ENCODE results near the gene ASPN.

ASPN gene

DNA sequence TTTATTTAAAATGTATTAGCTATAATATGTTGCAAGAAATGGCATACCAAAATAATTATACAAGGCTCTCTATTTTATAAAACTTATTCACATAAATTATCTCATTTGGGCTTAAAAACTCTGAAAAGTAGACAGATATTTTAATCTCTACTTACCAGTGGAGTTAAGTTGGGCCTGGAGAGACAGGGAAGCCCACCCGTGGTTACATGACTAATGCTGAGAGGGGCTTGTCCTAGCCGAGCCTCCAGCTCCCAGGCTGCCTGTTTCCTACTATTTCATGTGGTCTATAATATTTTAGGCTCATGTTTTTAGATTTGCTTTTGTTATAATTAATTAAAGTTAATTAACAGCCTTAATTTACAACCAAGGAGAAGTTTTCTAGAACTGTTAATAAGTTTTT lies 20.9 kb upstream of the ASPN start:
- DNase-seq, result no peak

DNA sequence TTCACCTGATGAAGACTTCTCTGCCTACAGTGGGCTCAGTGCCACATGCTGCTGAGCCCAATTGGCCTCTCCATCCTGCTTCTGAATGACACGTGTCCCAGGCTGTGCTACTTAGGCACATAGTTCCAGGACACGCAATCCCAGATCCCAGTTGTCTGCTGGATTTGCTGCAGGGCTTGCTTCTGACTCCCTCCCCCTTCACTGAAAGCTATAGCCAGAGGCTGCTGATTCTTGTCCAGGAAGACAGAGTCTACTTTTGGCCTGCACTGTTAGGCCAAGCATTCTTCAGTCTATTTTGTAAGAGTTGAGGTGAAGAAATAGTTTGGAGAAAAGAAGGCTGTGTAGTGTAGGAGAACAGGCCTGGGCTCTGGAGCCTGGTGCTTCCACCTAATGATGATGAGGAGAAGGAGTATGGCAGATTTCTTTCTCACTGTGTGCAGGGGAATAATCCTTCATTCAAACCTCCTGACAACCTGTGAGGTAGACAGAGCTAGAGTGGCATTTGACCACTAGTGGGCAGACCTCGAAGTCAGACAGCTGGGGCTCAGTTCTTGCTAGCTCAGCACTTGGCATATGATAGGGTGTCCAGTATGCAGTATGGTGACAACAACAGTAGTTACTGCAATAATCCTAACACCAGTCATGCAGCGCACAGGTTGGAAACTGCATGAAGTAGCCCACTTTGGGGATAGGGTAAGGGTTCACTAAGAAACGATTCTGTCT lies 19.5 kb upstream of the ASPN start:
- no peak for DNase-seq

DNA sequence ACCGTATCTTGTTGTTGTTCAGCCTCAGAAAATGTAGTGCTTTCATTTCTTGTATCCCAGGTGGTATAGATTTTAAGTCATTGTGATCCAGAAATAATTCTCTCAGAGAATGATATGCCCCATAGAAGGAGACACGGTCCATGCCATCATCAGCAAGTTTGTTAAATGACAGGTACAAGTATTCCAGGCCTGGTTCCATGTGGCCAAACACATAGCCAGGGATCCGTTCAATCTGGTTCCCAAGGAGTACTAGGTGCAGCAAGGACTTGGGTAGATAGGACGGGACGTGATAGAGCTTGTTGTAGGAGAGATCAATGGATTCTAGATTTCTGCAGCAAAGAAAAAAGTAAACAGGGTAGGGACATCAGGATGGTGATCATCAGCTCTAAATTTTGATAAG lies 18.4 kb upstream of the ASPN start:
- no peak for DNase-seq

DNA sequence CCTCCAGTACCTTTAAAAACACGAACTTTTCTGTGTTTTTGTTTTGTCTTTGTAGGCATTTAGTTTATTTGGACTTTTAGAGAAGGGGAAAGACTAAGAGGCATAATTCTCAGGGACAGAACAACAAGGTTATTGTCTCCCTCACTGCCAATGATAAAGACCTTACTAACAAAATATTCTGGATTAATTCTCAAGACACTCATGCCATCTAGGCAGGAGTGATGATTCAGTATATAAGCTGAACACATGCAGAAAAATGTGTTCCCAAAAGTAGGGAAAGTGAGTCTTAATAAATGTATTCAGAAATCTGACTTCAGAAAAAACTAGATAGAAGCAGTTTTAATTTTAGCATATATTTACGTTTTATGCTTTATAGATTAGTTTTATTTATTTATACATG lies 17.4 kb upstream of the ASPN start:
- no peak for DNase-seq

DNA sequence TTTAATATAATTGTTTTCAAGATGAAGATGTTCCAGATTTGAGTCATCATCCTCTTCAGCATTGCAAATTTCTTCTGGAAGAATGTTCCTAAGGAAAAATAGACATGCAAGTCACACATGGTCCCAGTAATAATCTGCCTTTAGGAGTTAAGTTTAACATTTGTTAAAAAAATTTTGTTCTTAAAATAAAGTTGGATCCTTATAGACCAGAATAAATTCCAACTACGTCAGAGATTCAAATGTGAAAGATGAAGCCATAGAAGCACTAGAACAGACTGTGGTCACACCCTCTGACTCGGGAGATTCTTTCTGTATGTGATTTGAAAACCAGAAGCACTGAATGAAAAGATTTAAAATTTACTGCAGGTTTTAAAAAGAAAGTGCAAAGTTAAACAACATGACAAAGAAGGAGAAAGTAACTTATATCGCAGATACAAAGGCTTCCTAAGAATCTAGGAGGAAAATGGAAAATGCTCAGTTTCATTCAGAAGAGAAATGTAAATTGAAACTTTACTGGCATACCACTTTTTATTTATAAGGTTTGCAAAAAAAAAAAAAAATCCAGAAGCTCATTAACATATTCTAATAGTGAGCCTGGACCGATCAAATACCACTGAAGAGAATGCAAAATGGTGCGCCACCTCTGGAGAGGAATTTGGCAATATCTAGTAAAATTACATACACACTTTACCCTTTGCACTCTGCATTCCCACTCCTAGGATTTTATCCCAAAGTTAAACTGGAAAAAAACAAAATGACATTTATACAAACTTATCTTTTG lies 14.3 kb upstream of the ASPN start:
- DNase-seq, result no peak

DNA sequence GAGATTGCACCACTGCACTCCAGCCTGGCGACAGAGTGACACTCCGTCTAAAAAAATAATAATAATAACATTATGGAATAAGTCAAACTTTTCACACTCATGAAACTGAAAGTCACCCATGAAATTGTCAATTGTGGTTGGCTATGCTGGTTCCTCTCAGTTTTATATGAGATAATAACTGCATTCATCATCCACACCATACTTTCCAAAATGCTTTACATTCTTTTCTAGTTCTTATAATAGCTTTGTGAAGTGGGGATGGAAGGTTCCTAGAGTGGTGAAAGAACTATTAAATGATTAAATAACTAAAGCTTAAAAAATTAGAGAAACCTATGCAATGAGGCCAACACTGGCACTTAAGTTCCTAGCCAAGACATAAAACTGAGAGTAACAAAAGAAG lies 12.6 kb upstream of the ASPN start:
- no peak for DNase-seq

DNA sequence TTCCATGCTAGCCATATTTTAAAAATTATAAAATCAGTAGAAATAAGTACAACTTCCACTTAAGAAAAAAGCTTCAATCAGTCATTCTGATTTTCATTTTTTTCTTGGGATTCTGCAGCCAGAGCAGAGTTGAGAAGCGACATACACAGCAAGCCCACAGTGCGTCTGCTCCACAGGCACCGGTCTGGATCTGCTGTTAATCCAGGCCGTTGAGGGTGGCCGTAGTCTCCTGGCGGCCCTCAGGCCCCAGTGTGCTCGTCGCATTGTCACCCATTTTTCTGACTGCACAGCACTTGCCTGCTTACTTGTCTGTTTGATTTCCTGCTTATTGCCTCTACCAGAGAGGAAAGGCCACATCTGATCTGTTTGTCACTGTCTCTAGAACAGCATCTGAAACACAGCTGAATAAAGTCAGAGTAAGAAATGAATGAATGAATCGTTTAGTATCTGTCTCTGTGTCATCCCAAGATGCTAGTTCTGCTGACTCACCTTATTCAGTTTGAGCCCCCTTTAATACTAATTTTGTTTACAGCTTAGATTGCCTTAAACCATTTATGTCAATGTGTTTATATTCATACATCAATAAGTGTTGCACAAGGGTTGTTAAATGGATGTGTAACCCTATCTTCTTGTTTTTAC lies 11.6 kb upstream of the ASPN start:
- DNase-seq, result no peak

DNA sequence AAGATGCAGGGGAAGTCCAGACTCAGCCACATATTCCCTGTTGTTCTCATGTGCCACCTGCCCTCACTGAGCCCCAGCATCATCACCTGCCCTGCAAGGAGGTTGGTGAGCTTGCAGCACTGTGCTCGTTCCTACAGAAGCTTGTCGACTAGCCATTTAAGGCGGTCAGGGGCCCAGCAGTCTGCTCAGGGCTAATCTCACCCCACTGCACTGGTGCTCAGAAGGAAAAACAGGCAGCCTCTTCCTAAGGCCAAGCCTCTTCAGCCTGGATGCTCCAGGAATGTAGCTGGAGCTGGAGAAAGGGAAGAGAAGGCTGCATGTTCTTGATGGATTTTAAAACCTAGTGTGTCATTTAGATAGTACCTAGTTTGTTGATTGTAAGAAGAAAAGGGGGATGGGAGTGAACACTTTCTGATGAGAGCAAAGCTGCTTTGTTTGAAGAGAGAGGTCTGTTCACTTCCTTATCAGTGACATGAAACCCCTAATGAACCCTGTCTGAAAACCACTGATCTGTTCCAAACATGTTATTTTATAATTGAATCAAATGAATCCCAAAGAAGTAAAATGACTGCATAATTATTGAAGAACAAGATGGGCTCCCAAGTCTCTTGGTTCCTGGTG lies 10.6 kb upstream of the ASPN start:
- DNase-seq, result no peak

DNA sequence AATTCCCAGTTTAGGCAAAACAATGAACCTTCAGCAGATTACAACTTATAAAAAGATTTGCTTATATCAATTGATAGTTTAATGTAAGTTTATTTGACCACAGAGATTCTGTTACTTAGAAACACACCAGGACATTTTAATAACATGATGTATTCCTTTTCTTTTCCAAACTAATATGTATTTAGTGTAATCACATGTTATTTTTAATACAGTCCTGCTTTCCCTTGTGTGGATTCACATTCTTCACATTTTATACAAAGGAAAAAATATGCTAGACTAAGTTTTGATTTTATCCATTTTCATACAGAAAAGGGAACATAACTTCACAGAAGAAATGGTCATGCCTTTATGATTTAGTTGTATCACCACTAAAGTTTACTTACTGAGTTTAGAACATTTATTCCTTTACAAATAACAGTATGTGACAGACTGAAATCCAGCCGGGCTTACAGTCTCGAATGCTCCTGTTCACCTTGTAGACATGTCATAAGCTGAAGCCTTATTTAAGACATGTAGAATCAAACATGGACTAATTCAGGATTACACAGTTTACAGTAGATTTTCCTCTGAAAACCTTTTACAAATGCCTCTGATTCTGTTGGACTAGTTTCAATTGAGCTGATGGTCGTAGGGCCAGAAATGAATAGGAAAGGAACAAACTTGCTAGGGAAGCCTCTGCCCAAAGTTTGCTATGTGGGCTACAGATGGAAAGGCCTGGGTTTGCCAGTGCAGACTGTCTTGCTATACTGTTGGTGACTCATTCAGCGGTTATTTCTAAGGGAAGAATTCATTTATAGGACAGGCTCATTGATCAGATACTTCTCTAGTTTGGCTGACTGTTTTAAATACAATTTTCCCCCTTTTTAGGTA lies 6.6 kb upstream of the ASPN start:
- no peak for DNase-seq

DNA sequence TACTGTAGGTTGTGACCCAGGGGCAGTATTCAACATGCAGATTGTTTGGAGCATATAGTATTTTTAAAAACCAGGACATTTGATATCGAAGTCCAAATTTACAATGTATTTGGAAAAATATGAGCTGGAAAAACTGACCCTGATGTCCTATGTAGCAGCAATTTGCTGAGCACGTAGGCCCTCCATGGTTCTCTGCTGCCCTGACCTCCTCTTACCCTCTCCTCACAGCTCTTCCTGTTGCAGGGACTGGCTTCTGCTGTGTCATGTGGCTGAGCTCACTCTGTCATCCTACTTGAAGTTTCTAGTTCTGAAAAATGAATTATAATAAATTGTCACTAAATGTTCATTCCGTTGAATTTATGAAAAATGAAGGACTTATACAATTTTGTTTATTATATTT lies 4.1 kb upstream of the ASPN start:
- no peak for DNase-seq

DNA sequence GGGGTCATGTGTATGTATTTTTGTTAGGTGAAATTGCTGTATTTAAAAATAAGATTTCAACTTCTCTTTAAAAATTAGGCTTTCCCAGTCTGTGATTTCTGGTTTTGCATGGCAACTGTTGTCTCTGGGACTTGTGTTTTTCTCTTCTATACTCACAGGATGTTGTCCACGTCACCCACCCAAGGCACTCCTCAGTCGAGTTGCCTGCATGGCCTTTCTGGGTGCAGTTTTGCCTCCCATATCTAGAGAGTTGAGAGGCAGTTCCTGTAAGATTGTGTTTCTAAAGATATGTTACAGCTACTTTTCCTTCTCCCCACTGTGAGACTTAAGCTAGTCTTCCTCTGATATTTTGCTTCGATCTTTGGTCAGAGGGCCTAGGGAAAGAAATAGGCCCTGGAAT lies 2.3 kb upstream of the ASPN start:
- DNase-seq, result no peak

DNA sequence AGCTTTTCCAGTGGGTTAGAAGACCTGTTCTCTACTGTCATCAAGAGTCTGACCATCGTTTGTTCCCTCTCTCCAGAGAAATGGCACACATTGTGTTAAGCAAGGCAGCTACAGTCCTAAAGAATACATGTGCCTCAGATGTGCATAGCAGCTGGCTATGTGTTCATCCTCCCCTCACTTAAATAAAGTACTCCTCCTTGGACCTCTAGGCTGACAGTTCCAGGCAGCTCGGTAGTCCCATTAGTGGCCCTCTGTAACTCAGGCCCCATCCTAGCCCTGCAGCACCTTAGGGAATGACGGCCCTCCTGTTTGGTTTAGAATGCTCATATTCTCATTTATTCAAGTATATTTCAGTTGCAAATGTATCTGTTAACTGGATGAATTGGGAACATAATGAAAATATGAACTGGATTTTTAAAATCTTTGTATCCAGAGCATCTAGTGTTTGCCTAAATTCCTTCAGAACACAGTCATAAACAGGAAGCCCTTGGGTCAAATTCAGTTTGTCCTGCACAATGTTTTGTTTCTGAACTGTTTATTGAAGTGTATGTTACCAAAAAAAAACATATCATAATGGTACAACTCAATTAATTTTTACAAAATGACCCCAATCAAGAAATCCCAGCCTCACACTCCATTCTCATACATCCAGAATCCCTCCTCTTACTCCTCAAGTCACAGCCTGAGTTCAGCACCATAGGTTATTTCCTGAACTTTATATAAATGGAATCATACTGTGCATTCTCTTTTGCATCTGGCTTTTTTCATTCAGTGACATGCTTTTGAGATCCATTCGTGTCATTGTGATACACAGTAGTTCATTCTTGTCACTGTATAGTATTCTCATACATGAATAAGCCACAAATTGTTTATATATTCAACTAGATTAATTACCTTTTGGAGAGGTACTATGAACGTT lies 1.6 kb upstream of the ASPN start:
- DNase-seq, result no peak

DNA sequence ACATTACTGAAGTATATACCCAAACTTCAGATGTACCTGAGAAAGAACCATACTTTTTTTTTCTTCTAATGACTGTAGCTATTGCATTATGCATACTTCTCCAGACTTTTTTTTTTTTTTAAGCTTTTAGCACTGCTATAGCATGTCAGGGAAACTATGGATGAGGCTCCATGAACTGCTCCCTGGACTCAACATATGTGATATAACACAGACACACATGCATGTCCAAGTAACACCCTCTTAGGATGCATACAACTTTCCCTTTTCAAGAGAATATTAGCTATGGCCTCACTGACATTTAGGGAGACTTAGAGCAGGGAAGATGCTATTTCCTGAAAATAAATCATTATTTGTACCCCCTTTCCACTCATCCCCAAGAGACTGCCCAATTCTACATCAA lies 499 bp upstream of the ASPN start:
- DNase-seq, result no peak

DNA sequence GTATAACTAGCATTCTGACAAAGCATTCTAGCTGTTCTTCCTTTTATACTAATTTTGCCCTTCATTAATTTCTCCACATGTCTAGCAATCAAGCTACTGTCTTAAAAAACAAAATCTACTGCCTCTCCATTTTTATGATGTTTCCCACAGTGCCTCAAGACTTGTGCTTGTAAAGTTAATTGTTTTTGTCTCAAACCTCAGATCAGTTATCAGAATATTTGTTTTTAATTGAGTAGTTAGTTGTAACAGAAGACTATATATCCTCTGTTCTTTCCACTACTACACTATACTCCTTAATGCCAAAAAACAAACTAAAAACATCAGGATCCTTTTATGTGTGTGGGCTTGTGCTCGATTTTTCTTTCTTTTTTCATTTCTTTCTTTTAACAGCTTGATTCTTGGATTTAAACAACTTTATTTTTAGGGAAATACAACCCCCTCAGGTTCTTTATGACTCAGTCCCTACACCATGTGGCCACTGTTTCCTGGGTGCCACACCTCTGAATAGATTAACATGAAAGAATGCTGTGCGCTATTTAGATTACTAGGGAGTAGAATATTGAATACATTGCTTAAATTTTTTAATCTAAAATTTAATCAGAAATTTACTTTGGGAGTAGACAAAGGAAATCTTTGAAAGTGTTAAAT lies 1.2 kb downstream of the ASPN start:
- DNase-seq, result no peak

DNA sequence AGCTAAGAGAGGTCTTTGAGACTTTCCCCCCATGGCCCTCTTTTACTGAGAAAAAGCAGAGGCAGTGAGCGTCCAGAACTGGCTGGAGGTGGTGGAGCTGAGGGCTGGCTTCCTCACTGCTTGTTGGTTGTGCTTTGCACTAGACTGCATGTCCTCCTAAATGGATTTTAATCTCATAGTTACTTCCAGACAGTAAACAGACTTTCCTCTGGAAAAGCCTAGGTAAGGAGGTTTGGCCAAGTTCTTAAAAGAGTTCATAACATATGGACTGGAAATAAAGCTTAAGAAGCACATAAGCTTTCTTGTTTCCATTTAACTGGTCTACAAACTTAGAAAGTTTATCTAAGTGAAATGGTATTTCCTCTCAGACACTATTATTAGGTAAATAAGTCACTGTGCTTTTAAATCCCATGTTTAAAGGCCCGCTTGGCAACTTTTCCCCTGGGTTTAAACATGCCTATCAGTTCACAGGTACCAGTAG lies 2.0 kb downstream of the ASPN start:
- DNase-seq, result no peak

DNA sequence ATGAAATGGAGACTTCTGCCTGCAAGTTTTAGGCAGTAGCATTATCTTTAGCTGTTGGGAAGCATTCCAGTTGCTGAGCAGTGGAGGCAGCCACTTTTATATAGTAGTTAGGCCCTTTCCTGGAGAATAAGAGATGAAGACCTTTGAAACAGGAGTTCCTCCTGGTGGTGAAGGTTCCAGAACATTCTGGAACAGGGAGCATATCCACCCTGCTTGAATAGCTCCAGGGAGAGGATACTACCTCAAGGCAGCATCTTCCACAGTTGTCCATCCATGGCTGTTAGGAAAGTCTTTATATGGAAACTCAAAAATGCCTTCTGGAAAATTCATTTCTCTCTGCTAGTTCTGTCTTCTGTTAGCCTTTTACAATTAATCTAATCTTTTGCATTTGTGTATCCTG lies 3.0 kb downstream of the ASPN start:
- DNase-seq, result no peak

DNA sequence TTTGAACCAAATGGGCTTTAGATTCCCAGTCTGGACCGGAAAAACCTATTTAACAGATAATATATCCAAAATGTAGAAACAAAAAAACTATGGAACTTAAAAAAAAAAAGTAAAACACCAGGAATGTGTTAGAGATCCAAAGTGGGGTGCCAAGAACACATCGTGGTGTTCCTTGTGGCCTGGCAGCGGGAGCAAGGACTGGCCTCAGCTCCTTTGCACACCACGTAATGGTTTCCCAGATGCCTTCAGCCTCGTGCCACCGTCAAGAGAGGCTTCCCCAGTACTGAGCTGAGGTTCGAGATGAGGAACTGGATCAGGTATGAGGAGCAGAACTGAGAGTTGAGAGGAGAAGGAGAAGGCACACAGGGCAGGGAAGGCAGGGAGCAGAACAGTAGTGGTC lies 3.5 kb downstream of the ASPN start:
- DNase-seq, result no peak

DNA sequence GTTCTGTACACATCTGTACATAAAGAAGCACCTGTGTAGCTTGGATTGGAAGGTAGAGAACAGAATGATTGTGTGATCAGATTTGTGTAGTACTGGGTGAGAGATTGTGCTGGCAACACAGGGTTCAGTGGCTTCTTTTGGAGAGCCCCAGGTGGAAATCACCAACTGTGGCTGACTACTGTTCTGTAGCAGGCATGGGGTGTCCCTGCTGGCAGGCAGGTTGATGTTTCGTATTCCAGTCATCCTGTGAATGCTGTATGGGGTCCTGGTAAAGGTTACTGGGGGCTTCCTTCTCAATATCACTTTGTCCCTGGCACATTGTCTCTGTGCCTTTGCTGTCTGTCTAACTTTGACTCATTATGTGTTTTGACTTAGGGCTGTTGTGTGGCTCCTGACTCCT lies 5.3 kb downstream of the ASPN start:
- DNase-seq, result no peak

DNA sequence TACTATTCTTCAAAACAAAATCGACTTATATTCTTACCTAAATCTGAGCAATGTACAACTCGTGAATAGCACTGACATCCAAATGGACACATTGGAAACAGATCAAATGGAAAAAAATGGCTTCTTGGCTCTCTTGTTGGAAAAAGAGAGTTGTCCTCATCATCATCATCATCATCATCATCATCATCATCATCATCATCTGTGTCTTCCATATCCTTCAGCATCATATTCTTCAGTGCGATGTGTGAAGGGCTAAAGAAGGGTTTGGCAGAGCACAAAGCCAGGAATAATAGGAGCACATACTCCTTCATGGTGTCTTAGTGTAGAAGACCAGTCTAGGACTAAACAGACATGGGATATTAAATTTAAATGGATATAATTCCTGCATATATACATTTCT lies 7.7 kb downstream of the ASPN start:
- no peak for DNase-seq

DNA sequence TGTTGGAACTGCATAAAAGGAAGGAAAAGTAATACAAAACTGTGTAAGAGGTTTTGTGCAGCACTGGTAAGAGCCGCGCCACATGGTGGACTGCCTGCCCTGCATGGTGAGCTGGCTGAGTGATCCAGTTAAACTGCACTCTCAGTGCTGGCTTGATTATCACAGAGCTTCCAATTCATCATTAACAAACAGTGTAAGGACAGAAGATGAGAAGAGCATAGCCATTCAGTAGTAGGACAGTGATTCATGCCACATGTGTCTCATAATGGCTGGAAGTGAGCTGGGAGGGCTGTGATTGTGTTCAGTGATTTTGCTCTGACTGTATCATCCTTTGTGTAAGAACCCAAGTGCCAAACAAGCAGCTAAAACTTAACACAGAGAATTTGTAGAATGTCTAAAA lies 14.1 kb downstream of the ASPN start:
- no peak for DNase-seq

DNA sequence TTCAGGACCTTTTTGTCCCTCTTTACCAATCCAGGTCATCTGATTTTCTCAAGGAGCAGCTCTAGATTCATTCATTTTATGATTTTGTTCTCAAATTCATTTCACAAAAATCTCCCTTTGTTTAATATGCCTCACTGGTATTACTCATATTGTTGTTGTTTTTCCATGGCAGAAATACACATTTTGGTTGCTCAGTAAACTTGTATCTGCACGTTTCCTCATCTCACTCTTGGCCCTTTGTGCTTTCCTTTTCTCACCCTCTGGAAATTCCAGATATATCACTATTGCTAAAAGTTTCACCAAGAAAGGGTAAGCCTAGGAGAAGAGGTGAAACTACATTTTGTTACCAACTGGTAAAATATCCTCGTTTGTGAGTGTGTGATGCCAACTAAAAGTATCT lies 14.8 kb downstream of the ASPN start:
- DNase-seq, result no peak
